OCI-LY3 (cell line): ENCODE measurements around the gene MYO5B.

ENCODE experiments used
- CTCF ChIP-seq: fragments of 200-600, 300-600 bp; sonication (generic); IDR thresholded peaks from 2 replicates; pipeline ENCODE4 v1.5.1; 2014; ENCODE audit warnings: antibody characterized with exemption, low read length, low read depth
- EZH2phosphoT487 ChIP-seq: fragments of 200-600 bp; shearing (Covaris generic); IDR thresholded peaks from 2 replicates; pipeline ENCODE4 v1.6.1; 2018; ENCODE audit warnings: antibody characterized with exemption, mixed run types, low read depth

DNA sequence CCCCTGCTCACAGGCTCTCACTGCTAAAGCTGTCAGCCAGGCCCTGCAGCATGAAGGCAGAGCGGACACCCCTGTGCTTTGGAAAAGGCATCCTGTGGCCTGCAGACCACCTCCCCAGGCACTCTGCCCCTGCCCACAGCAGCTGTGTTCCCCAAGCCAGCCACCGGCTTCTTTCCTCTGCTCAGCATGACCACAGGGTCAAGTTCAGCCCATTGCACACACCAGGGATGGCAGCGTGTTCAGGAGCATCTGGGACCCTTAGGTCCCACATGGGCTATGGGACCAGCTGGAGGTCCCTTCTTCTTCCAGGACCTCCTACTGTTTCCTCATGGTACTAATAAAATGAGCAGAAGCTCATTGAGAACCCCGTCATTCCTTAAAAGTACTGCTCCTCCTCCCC is 263.2 kb downstream of the MYO5B start:
- TF ChIP-seq CTCF (no peak), EZH2phosphoT487 (no peak)
